ENCODE results near the gene TGFBI.

DNA sequence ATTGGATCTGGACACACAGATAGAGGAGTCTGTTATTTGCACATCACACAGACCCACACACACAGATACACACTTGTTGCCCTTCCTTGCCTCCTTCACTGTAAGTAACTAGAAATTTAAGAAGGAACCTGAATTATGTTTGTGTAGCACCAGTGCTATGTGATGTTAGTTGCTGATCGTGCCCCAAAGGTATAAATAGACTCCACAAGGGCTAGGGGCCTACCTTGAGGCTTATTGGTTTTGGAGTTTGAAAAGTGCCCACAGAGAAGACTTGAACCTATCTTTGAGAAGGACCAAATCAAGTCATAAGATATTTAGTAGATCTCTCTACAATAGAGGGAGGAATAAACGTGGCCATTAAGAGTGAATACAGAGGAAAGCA lies 8.8 kb upstream of the TGFBI start:
- TF ChIP-seq, protein P1, sequence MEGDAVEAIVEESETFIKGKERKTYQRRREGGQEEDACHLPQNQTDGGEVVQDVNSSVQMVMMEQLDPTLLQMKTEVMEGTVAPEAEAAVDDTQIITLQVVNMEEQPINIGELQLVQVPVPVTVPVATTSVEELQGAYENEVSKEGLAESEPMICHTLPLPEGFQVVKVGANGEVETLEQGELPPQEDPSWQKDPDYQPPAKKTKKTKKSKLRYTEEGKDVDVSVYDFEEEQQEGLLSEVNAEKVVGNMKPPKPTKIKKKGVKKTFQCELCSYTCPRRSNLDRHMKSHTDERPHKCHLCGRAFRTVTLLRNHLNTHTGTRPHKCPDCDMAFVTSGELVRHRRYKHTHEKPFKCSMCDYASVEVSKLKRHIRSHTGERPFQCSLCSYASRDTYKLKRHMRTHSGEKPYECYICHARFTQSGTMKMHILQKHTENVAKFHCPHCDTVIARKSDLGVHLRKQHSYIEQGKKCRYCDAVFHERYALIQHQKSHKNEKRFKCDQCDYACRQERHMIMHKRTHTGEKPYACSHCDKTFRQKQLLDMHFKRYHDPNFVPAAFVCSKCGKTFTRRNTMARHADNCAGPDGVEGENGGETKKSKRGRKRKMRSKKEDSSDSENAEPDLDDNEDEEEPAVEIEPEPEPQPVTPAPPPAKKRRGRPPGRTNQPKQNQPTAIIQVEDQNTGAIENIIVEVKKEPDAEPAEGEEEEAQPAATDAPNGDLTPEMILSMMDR (IDR thresholded peaks at IDR 0.05) = no peak
- TF ChIP-seq POLR2A (IDR thresholded peaks at IDR 0.05) = no peak
